DOHH2 (cell line): Measurements from ENCODE around the gene PGS1.

ENCODE experiments used
- H3F3A ChIP-seq: fragments of 200-600 bp; sonication (generic), shearing (Covaris generic); 2 replicates; pipeline ENCODE4 v1.6.0; 2016; ENCODE audit warnings: antibody characterized with exemption, mild to moderate bottlenecking; ENCODE audit not compliant: control insufficient read depth, insufficient read depth
- H3K27ac ChIP-seq: fragments of 200-600 bp; sonication (generic); 2 replicates; pipeline ENCODE4 v1.5.1; 2014; ENCODE audit warnings: low read depth, mild to moderate bottlenecking, low read length, moderate library complexity
- H3K27me3 ChIP-seq: fragments of 200-600 bp; sonication (generic); 2 replicates; pipeline ENCODE4 v1.6.1; 2014; ENCODE audit warnings: mild to moderate bottlenecking, low read length, mixed read lengths; ENCODE audit not compliant: control insufficient read depth
- H3K36me3 ChIP-seq: fragments of 200-600 bp; sonication (generic); 2 replicates; pipeline ENCODE4 v1.6.1; 2014; ENCODE audit warnings: mild to moderate bottlenecking, low read length, moderate library complexity, mixed read lengths; ENCODE audit not compliant: control insufficient read depth
- H3K4me1 ChIP-seq: fragments of 200-600 bp; sonication (generic); 2 replicates; pipeline ENCODE4 v1.6.1; 2014; ENCODE audit warnings: mild to moderate bottlenecking, low read length, mixed read lengths; ENCODE audit not compliant: control insufficient read depth
- H3K4me2 ChIP-seq: fragments of 200-600 bp; sonication (generic); 2 replicates; pipeline ENCODE4 v1.6.0; 2014; ENCODE audit warnings: mild to moderate bottlenecking, low read length, moderate library complexity
- H3K4me3 ChIP-seq: fragments of 200-600 bp; sonication (generic); 2 replicates; pipeline ENCODE4 v1.5.1; 2014; ENCODE audit warnings: mild to moderate bottlenecking, low read length, mixed read lengths
- H3K79me2 ChIP-seq: fragments of 200-600 bp; sonication (generic); 2 replicates; pipeline ENCODE4 v1.6.1; 2014; ENCODE audit warnings: mild to moderate bottlenecking, low read length, mixed read lengths; ENCODE audit not compliant: control insufficient read depth
- H3K9me2 ChIP-seq: fragments of 200-600 bp; sonication (generic); replicated peaks from 2 replicates; pipeline ENCODE4 v1.6.1; 2014; ENCODE audit warnings: mild to moderate bottlenecking, low read length, mixed read lengths; ENCODE audit not compliant: control insufficient read depth
- H3K9me3 ChIP-seq: fragments of 200-600 bp; sonication (generic); 2 replicates; pipeline ENCODE4 v1.6.1; 2014; ENCODE audit warnings: antibody characterized with exemption, low read length, mixed read lengths; ENCODE audit not compliant: control insufficient read depth, insufficient read depth
- H4K20me1 ChIP-seq: fragments of 200-600 bp; sonication (generic); 2 replicates; pipeline ENCODE4 v1.6.0; 2014; ENCODE audit warnings: low read depth, mild to moderate bottlenecking, antibody characterized with exemption, low read length, moderate library complexity; ENCODE audit not compliant: control insufficient read depth, insufficient read depth
- EZH2phosphoT487 ChIP-seq: fragments of 200-600 bp; sonication (generic); IDR thresholded peaks from 2 replicates; pipeline ENCODE4 v1.6.1; 2017; ENCODE audit warnings: borderline replicate concordance, mild to moderate bottlenecking, antibody characterized with exemption, low read length, moderate library complexity, mixed read lengths
- TF ChIP-seq, protein P1 (sequence below): fragments of 200-600 bp; sonication (generic); IDR thresholded peaks from one replicate; pipeline ENCODE4 v1.5.1; 2014; ENCODE audit warnings: antibody characterized with exemption, mild to moderate bottlenecking, low read depth, low read length; ENCODE audit not compliant: poor library complexity, severe bottlenecking

The PGS1 gene

DNA sequence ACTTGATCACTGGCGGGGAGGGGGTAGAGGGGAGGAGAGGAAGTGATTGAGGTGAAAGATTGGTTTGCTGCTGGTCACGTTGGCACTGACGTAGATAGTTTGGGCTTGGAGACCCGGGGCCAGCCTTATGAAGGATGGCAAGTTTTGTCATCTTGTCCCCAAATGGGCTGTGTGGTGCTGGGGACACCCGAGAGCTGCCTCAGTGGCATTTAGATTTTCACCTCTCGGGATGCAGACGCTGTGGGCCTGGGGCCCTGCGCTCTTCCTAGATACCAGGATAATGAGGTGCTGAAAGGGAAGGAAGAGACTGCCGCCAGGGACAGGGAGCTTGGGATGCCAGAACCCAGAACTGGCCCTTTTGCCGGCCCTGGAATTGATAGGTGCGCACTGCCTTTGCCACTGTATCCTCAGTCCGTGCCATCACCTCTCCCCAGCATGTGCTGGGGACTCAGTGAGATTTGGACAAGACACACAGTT, 17.2 kb upstream of the PGS1 start:
- Histone ChIP-seq H3K9me3 (no peaks in the 10 kb centered on the region), H3F3A (no peaks in the 10 kb centered on the region; the same call in 1 of the 2 replicates), H3K36me3 (no peaks in the 10 kb centered on the region), H3K9me2 (no peaks in the 10 kb centered on the region), H3K4me1 (peaks cover 27% of the 10 kb centered on the region), H3K79me2 (no peaks in the 10 kb centered on the region), H3K27ac (no peak overlapping the region), H3K4me3 (no peak overlapping the region), H3K4me2 (no peak overlapping the region), H3K27me3 (peaks cover 87% of the 10 kb centered on the region), H4K20me1 (peaks cover 8% of the 10 kb centered on the region)
- TF ChIP-seq, protein P1, sequence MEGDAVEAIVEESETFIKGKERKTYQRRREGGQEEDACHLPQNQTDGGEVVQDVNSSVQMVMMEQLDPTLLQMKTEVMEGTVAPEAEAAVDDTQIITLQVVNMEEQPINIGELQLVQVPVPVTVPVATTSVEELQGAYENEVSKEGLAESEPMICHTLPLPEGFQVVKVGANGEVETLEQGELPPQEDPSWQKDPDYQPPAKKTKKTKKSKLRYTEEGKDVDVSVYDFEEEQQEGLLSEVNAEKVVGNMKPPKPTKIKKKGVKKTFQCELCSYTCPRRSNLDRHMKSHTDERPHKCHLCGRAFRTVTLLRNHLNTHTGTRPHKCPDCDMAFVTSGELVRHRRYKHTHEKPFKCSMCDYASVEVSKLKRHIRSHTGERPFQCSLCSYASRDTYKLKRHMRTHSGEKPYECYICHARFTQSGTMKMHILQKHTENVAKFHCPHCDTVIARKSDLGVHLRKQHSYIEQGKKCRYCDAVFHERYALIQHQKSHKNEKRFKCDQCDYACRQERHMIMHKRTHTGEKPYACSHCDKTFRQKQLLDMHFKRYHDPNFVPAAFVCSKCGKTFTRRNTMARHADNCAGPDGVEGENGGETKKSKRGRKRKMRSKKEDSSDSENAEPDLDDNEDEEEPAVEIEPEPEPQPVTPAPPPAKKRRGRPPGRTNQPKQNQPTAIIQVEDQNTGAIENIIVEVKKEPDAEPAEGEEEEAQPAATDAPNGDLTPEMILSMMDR: no peak
- no peak for TF ChIP-seq EZH2phosphoT487

DNA sequence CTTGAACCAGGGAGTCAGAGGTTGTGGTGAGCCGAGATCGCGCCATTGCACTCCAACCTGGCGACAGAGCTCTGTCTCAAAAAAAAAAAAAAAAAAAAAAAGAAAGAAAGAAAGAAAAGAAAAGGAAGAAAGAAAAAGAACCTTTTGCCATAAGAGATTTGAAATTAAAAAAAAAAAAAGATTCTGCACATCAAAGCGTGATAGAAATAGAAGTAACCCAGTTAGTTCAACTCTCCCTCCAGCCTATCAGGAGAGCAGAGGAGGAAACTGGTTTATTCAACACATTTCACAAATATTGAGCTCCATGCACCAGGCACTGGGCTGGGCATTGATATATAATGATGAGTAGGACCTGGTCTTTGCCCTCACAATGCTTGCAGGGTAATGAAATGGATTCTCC, 16.2 kb upstream of the PGS1 start:
- H3K79me2 ChIP-seq: no peaks in the 10 kb centered on the region
- no peaks in the 10 kb centered on the region for H3K9me3 ChIP-seq
- H3K4me1 ChIP-seq: peaks cover 23% of the 10 kb centered on the region
- H3K27ac ChIP-seq: no peak overlapping the region
- H3K4me3 ChIP-seq: no peak overlapping the region
- no peak overlapping the region for H3K4me2 ChIP-seq
- H3K9me2 ChIP-seq: no peaks in the 10 kb centered on the region
- H3K27me3 ChIP-seq: peaks cover 92% of the 10 kb centered on the region
- H4K20me1 ChIP-seq: peaks cover 8% of the 10 kb centered on the region
- TF ChIP-seq, protein P1: no peak
- TF ChIP-seq EZH2phosphoT487: no peak
- no peaks in the 10 kb centered on the region for H3K36me3 ChIP-seq
- H3F3A ChIP-seq: no peaks in the 10 kb centered on the region; the same call in 1 of the 2 replicates

DNA sequence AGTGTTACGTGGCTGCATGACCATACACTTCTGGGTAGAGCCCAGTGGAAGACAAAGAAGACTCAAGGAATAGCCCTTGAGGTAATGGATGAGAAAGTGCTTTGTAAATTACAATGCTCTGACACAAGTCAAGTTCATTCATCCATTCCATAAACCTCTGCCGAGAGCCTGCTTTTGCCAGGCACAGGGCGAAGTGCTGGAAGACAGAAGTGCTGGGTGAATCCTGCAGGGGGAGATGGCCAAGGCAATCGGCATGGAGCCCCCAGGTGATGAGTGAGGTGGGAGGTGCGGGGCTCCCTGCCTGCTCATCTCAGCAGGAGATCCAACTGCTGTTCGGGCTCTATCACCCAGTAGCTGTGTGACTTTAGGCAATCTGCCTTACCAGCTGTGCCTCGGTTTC, 15.8 kb upstream of the PGS1 start:
- TF ChIP-seq EZH2phosphoT487: no peak
- TF ChIP-seq, protein P1: no peak
- no peaks in the 10 kb centered on the region for H3K9me2 ChIP-seq
- no peaks in the 10 kb centered on the region for H3K9me3 ChIP-seq
- peaks cover 91% of the 10 kb centered on the region for H3K27me3 ChIP-seq
- H4K20me1 ChIP-seq: peaks cover 5% of the 10 kb centered on the region
- H3K79me2 ChIP-seq: no peaks in the 10 kb centered on the region
- no peaks in the 10 kb centered on the region; the same call in 1 of the 2 replicates for H3F3A ChIP-seq
- no peak overlapping the region for H3K4me2 ChIP-seq
- H3K36me3 ChIP-seq: no peaks in the 10 kb centered on the region
- no peak overlapping the region for H3K4me3 ChIP-seq
- H3K27ac ChIP-seq: no peak overlapping the region
- H3K4me1 ChIP-seq: peaks cover 19% of the 10 kb centered on the region
